PC-9 (cell line): Measurements from ENCODE around the gene LIPH.

Source experiments
- EZH2 ChIP-seq: fragments of 200-600 bp; sonication (generic); IDR thresholded peaks from 2 replicates; pipeline ENCODE4 v1.8.0; 2017; ENCODE audit warnings: antibody characterized with exemption, low read depth
- TF ChIP-seq, protein P1 (sequence below): fragments of 200-600 bp; sonication (generic); conservative IDR thresholded peaks from 2 replicates; pipeline ENCODE4 v1.6.1; 2017; ENCODE audit warnings: mixed run types, antibody characterized with exemption, mild to moderate bottlenecking, moderate library complexity

- TF ChIP-seq, protein P1, sequence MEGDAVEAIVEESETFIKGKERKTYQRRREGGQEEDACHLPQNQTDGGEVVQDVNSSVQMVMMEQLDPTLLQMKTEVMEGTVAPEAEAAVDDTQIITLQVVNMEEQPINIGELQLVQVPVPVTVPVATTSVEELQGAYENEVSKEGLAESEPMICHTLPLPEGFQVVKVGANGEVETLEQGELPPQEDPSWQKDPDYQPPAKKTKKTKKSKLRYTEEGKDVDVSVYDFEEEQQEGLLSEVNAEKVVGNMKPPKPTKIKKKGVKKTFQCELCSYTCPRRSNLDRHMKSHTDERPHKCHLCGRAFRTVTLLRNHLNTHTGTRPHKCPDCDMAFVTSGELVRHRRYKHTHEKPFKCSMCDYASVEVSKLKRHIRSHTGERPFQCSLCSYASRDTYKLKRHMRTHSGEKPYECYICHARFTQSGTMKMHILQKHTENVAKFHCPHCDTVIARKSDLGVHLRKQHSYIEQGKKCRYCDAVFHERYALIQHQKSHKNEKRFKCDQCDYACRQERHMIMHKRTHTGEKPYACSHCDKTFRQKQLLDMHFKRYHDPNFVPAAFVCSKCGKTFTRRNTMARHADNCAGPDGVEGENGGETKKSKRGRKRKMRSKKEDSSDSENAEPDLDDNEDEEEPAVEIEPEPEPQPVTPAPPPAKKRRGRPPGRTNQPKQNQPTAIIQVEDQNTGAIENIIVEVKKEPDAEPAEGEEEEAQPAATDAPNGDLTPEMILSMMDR, result no peak
- no peak for TF ChIP-seq EZH2
Measured at GRCh38 chr3:185583925-185584324, 31.5 kb upstream of the LIPH start.
